Measurements from ENCODE around the gene DCAKD. TPM values are rescaled to one million over a fixed set of nuclear protein-coding genes. Genes with fewer than 3 reads are reported as not detected.

Gene DCAKD
- total and polyA plus RNA-seq, 10 of the 15 experiments (the other 5 are each of a cell fraction or from before 2014, with no cell fraction given) = 11.6 to 62.7 (median 38.3) TPM

- no peak for TF ChIP-seq ZBTB11 (CRISPR knock-in tag; IDR thresholded peaks at IDR 0.05)
- TF ChIP-seq, protein P1, sequence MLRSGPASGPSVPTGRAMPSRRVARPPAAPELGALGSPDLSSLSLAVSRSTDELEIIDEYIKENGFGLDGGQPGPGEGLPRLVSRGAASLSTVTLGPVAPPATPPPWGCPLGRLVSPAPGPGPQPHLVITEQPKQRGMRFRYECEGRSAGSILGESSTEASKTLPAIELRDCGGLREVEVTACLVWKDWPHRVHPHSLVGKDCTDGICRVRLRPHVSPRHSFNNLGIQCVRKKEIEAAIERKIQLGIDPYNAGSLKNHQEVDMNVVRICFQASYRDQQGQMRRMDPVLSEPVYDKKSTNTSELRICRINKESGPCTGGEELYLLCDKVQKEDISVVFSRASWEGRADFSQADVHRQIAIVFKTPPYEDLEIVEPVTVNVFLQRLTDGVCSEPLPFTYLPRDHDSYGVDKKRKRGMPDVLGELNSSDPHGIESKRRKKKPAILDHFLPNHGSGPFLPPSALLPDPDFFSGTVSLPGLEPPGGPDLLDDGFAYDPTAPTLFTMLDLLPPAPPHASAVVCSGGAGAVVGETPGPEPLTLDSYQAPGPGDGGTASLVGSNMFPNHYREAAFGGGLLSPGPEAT (IDR thresholded peaks at IDR 0.05; ENCODE audit: low read depth) = no peak
- TF ChIP-seq BACH1 (IDR thresholded peaks at IDR 0.05; ENCODE audit: borderline replicate concordance) = peak; percentile 72; the same call in 1 of the 2 replicates
- TF ChIP-seq, protein P2, sequence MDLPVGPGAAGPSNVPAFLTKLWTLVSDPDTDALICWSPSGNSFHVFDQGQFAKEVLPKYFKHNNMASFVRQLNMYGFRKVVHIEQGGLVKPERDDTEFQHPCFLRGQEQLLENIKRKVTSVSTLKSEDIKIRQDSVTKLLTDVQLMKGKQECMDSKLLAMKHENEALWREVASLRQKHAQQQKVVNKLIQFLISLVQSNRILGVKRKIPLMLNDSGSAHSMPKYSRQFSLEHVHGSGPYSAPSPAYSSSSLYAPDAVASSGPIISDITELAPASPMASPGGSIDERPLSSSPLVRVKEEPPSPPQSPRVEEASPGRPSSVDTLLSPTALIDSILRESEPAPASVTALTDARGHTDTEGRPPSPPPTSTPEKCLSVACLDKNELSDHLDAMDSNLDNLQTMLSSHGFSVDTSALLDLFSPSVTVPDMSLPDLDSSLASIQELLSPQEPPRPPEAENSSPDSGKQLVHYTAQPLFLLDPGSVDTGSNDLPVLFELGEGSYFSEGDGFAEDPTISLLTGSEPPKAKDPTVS (IDR thresholded peaks at IDR 0.05; ENCODE audit: low read depth, low read length) = no peak
- no peak for TF ChIP-seq ZBTB4 (CRISPR knock-in tag; IDR thresholded peaks at IDR 0.05)
- no peak for TF ChIP-seq MEF2A (IDR thresholded peaks at IDR 0.05; ENCODE audit: insufficient read depth, low read depth, low read length)
- TF ChIP-seq GATAD2B (conservative IDR thresholded peaks at IDR 0.05; ENCODE audit: low read depth) = no peak; the same call in 1 of the 2 replicates
- TF ChIP-seq, protein P3, sequence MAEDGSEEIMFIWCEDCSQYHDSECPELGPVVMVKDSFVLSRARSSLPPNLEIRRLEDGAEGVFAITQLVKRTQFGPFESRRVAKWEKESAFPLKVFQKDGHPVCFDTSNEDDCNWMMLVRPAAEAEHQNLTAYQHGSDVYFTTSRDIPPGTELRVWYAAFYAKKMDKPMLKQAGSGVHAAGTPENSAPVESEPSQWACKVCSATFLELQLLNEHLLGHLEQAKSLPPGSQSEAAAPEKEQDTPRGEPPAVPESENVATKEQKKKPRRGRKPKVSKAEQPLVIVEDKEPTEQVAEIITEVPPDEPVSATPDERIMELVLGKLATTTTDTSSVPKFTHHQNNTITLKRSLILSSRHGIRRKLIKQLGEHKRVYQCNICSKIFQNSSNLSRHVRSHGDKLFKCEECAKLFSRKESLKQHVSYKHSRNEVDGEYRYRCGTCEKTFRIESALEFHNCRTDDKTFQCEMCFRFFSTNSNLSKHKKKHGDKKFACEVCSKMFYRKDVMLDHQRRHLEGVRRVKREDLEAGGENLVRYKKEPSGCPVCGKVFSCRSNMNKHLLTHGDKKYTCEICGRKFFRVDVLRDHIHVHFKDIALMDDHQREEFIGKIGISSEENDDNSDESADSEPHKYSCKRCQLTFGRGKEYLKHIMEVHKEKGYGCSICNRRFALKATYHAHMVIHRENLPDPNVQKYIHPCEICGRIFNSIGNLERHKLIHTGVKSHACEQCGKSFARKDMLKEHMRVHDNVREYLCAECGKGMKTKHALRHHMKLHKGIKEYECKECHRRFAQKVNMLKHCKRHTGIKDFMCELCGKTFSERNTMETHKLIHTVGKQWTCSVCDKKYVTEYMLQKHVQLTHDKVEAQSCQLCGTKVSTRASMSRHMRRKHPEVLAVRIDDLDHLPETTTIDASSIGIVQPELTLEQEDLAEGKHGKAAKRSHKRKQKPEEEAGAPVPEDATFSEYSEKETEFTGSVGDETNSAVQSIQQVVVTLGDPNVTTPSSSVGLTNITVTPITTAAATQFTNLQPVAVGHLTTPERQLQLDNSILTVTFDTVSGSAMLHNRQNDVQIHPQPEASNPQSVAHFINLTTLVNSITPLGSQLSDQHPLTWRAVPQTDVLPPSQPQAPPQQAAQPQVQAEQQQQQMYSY (CRISPR knock-in tag; IDR thresholded peaks at IDR 0.05) = no peak
- TF ChIP-seq, protein P4, sequence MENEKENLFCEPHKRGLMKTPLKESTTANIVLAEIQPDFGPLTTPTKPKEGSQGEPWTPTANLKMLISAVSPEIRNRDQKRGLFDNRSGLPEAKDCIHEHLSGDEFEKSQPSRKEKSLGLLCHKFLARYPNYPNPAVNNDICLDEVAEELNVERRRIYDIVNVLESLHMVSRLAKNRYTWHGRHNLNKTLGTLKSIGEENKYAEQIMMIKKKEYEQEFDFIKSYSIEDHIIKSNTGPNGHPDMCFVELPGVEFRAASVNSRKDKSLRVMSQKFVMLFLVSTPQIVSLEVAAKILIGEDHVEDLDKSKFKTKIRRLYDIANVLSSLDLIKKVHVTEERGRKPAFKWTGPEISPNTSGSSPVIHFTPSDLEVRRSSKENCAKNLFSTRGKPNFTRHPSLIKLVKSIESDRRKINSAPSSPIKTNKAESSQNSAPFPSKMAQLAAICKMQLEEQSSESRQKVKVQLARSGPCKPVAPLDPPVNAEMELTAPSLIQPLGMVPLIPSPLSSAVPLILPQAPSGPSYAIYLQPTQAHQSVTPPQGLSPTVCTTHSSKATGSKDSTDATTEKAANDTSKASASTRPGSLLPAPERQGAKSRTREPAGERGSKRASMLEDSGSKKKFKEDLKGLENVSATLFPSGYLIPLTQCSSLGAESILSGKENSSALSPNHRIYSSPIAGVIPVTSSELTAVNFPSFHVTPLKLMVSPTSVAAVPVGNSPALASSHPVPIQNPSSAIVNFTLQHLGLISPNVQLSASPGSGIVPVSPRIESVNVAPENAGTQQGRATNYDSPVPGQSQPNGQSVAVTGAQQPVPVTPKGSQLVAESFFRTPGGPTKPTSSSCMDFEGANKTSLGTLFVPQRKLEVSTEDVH (IDR thresholded peaks at IDR 0.05; ENCODE audit: low read depth, partially characterized antibody) = no peak
- no peak for TF ChIP-seq TCF12 (IDR thresholded peaks at IDR 0.05; ENCODE audit: low read depth, low read length)
- no peak for TF ChIP-seq NR2C2 (IDR thresholded peaks at IDR 0.05; ENCODE audit: borderline replicate concordance, control insufficient read depth, insufficient read length, low read depth)
These were observed 4.8 kb downstream of the DCAKD start (continued) for GRCh38 chr17:45046537-45047125.
